ENCODE measurements around the gene ARHGEF4. TPM values are rescaled to one million over a fixed set of nuclear protein-coding genes. Genes with fewer than 3 reads are reported as not detected.

ARHGEF4 gene
- total RNA-seq, 2 experiments from 2014 or later = 4.2 to 4.3 TPM

DNA sequence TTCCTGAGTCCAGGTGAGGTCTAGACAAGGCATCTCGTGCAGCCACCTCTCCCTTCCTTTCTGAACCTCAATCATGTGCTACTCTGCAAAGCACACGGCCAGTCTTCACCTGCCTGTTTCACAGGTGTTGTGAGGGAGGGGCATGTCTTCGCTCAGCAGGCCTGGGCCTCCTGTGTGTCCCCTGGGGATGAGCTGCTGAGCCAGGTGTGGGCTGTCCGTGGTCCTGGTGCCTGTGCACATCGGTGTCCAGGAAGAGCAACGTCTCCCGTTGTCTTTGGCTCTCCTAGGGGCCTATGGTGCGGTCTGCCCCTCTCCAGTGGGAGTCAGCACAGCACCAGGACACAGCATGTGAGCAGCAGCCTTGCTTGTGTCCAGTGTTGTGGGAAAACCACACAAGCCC, 16.7 kb downstream of the ARHGEF4 start:
- H3K27me3 Mint-ChIP-seq = no peaks in the 10 kb centered on the region
- H3K4me3 Mint-ChIP-seq = no peak overlapping the region
- TF ChIP-seq CTCF (IDR thresholded peaks at IDR 0.05) = no peak
- intact Hi-C loops (cut with micrococcal nuclease) = no loop called here
- ChIA-PET CTCF (interaction anchor here (1.2 to 3.6 kb wide), 2 partner anchors 20 to 56 kb away, joined by 4 to 12 read pairs; no protein-coding TSS in a partner anchor), POLR2A (no interaction called here)
- H3K9me3 Mint-ChIP-seq = peaks cover 3% of the 10 kb centered on the region
- DNase-seq (no peak), ATAC-seq (no peak)
- H3K36me3 Mint-ChIP-seq (ENCODE audit: low read depth) = no peaks in the 10 kb centered on the region
- H3K4me1 Mint-ChIP-seq (ENCODE audit: low read depth) = no peaks in the 10 kb centered on the region
- H3K27ac Mint-ChIP-seq = no peak overlapping the region

DNA sequence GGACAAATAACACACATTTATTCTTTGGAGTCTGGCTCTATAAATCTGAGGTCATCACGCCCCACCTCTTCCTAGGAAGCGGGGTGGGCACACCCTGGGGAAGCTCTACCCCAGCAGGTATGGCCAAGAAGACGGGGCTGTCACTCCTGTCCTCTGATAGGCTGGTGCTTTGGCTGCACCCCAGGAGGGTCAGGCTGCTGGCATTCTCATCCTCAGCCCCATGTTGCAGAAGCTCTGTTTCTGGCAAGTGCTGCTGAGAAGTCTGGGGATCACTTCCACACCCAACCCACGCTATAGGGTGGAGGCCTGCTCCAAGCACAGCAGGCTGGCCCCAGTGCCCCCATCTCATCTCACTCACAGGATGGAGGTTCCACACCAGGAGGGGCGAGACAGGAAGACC, 17.6 kb downstream of the ARHGEF4 start:
- no peak overlapping the region for H3K27ac Mint-ChIP-seq
- ChIA-PET POLR2A (no interaction called here), CTCF (interaction anchor here (1.2 to 3.6 kb wide), 2 partner anchors 19 to 57 kb away, joined by 4 to 12 read pairs; no protein-coding TSS in a partner anchor)
- no peaks in the 10 kb centered on the region for H3K4me1 Mint-ChIP-seq (ENCODE audit: low read depth)
- H3K27me3 Mint-ChIP-seq = no peaks in the 10 kb centered on the region
- H3K4me3 Mint-ChIP-seq = no peak overlapping the region
- TF ChIP-seq CTCF (IDR thresholded peaks at IDR 0.05) = no peak
- intact Hi-C loops (cut with micrococcal nuclease) = no loop called here
- peaks cover 3% of the 10 kb centered on the region for H3K9me3 Mint-ChIP-seq
- DNase-seq = no peak
- H3K36me3 Mint-ChIP-seq (ENCODE audit: low read depth) = no peaks in the 10 kb centered on the region
- ATAC-seq = no peak

GRCh38 chr2:130864830-130865800, 28.4 kb downstream of the ARHGEF4 start:
- no peak for TF ChIP-seq CTCF (IDR thresholded peaks at IDR 0.05)
- peak; percentile 56 for ATAC-seq
- intact Hi-C loops (cut with micrococcal nuclease) = no loop called here
- Mint-ChIP-seq H3K36me3 (ENCODE audit: low read depth) (no peaks in the 10 kb centered on the region), H3K27ac (no peak overlapping the region), H3K4me3 (no peak overlapping the region), H3K9me3 (no peaks in the 10 kb centered on the region), H3K27me3 (peaks cover 4% of the 10 kb centered on the region), H3K4me1 (ENCODE audit: low read depth) (no peaks in the 10 kb centered on the region)
- DNase-seq = no peak
- ChIA-PET POLR2A (interaction anchor here (1.0 kb wide), 1 partner anchor 17 kb away, joined by 3 read pairs; no protein-coding TSS in a partner anchor), CTCF (interaction anchor here (2.4 kb wide), 1 partner anchor 67 kb away, joined by 11 read pairs; no protein-coding TSS in a partner anchor)

- CTCF ChIA-PET = interaction anchor here (1.0 to 12.6 kb wide), 2 partner anchors 48 to 71 kb away, joined by 3 to 241 read pairs; no protein-coding TSS in a partner anchor
- intact Hi-C loops (cut with micrococcal nuclease) = no loop called here
- H3K27me3 Mint-ChIP-seq = peaks cover 4% of the 10 kb centered on the region
Measured at GRCh38 chr2:130869441-130870160, 32.9 kb downstream of the ARHGEF4 start.

More at GRCh38 chr2:130869441-130870160, 32.9 kb downstream of the ARHGEF4 start:
- Mint-ChIP-seq H3K4me3 (no peak overlapping the region), H3K4me1 (ENCODE audit: low read depth) (peaks cover 2% of the 10 kb centered on the region), H3K9me3 (no peaks in the 10 kb centered on the region), H3K36me3 (ENCODE audit: low read depth) (no peaks in the 10 kb centered on the region), H3K27ac (no peak overlapping the region)
- DNase-seq = no peak
- POLR2A ChIA-PET = no interaction called here
- TF ChIP-seq CTCF (IDR thresholded peaks at IDR 0.05) = no peak
- ATAC-seq = no peak

All from activated CD8-positive, alpha-beta T cell treated with anti-CD3 and anti-CD28 coated beads for 36 hours (primary cell).